ENCODE data around the gene BRICD5.

The BRICD5 gene

GRCh38 chr16:2213817-2214718, 3.4 kb upstream of the BRICD5 start:
- TF ChIP-seq CTCF (IDR thresholded peaks at IDR 0.05; ENCODE audit: low read depth, low read length, missing control alignments): no peak
- no peak for DNase-seq (ENCODE audit: low read depth)
- peak overlapping the region; percentile 98 for H3K4me3 ChIP-seq (ENCODE audit: low read depth, low read length)

- DNase-seq (ENCODE audit: low read depth): no peak
- H3K4me3 ChIP-seq (ENCODE audit: low read depth, low read length): peak overlapping the region; percentile 98
- no peak for TF ChIP-seq CTCF (IDR thresholded peaks at IDR 0.05; ENCODE audit: low read depth, low read length, missing control alignments)
Observed at GRCh38 chr16:2212362-2213324, 2.0 kb upstream of the BRICD5 start.

- no peak overlapping the region for H3K4me3 ChIP-seq (ENCODE audit: low read depth, low read length)
- TF ChIP-seq CTCF (IDR thresholded peaks at IDR 0.05; ENCODE audit: low read depth, low read length, missing control alignments): no peak
- DNase-seq (ENCODE audit: low read depth): no peak
Observed at GRCh38 chr16:2211923-2212347, 1.3 kb upstream of the BRICD5 start.

GRCh38 chr16:2210009-2210332, 692 bp downstream of the BRICD5 start:
- no peak for TF ChIP-seq CTCF (IDR thresholded peaks at IDR 0.05; ENCODE audit: low read depth, low read length, missing control alignments)
- DNase-seq (ENCODE audit: low read depth): no peak
- H3K4me3 ChIP-seq (ENCODE audit: low read depth, low read length): no peak overlapping the region

GRCh38 chr16:2209258-2210008, 1.2 kb downstream of the BRICD5 start:
- no peak overlapping the region for H3K4me3 ChIP-seq (ENCODE audit: low read depth, low read length)
- TF ChIP-seq CTCF (IDR thresholded peaks at IDR 0.05; ENCODE audit: low read depth, low read length, missing control alignments): no peak

GRCh38 chr16:2208772-2209171, 1.9 kb downstream of the BRICD5 start:
- TF ChIP-seq CTCF (IDR thresholded peaks at IDR 0.05; ENCODE audit: low read depth, low read length, missing control alignments): no peak
- no peak overlapping the region for H3K4me3 ChIP-seq (ENCODE audit: low read depth, low read length)
- DNase-seq (ENCODE audit: low read depth): no peak

More at GRCh38 chr16:2209258-2210008, 1.2 kb downstream of the BRICD5 start:
- no peak for DNase-seq (ENCODE audit: low read depth)
